ENCODE data around the gene UTP15. TPM values are rescaled to one million over a fixed set of nuclear protein-coding genes. Genes with fewer than 3 reads are reported as not detected.

Gene UTP15, protein sequence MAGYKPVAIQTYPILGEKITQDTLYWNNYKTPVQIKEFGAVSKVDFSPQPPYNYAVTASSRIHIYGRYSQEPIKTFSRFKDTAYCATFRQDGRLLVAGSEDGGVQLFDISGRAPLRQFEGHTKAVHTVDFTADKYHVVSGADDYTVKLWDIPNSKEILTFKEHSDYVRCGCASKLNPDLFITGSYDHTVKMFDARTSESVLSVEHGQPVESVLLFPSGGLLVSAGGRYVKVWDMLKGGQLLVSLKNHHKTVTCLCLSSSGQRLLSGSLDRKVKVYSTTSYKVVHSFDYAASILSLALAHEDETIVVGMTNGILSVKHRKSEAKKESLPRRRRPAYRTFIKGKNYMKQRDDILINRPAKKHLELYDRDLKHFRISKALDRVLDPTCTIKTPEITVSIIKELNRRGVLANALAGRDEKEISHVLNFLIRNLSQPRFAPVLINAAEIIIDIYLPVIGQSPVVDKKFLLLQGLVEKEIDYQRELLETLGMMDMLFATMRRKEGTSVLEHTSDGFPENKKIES
- total RNA-seq (2022; extraction: Qiagen RNA extraction; ENCODE audit: low read depth), result 17.8 to 21.7 TPM (median 20.6 TPM) in 5 replicates

DNA sequence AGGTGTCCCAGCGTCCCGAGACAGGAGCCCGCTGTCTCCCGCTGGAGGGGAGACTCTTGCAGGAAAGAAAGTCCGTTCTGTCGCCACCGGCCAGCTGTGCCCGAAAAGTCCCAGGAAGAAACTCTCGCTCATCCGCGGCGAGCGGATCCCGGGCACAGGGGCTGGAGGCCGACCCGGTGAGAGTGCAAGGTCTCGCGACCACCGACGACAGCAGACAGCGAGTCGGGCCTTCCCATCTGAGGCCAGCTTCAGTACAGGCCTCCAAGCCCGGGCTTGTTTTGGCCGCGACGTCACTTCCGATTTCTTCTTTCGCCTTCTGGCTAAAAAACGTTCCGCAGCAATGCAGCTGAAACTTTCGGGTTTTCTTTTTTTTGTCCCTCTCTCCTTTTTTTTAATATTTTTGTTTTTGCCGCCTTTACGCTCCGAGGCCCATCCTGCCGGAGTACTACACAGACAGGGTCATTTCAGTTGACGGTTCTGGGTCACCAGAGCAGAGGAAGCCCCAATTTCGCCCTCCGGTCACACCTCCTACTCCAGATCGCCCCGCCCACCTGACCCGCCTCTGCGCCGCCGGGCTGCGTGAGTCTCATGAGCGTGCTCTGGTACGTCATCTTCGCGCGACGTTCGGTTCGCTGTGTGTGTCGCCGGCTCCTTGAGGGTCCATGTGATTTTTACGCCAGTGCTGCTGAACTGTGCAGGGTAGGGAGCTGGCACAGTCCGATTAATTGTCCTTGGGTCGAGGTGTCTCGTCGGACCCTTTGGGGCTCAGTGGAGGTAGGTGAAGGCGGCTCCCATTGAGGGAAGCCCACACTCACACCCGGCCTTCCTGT is at the start of gene UTP15, which contains the start of gene ANKRA2:
Gene UTP15 (plus strand): TSS at position 605 of the 830 bp plus-strand sequence. CDS start 1,602 bp downstream, outside the sequence.
Gene ANKRA2 (minus strand): TSS at position 501 of the 830 bp plus-strand sequence. CDS start 2,758 bp downstream, outside the sequence.

DNA sequence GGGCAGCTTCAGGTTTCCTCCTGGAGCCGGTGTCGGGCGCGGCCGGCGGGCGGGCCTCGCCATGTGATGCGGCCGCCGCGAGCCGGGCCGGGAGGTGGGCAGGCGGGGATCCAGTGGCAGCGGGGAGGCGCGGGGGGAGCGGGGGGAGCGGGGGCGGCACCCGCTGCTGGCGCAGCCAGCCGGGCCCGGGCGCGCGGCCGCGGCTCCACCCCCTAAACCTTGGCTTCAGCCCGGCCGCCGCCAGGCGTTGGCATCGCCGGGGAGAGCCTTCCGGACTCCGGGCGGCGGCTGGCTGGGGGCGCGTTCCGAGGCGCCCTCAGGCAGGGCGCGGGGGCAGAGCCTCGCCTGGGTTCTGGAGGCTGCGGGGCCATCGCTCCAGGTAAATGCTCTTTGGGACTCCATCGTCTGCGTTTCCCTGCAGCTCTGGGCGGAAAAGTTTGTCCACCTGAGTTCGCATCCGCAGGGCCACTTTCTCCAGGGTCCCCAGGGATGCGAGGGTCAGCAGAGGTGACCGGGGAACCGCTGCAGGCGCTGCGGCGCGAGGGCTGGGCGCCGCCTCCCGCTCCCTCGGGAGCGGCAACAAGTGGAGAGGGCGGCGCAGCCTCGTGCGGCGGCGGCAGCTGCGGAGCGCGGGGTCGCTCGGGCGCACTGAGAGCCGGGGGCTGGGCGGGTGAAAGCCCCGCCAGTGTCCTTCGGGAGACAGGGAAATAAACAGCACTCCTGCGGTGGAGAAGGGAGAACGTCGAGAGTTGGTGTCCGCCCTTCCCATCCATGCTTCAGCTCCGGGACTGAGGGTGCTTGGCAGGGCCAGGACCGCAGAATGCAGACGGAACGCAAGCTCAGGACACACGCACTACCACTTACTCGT is 60.6 kb downstream of the UTP15 start, which contains the start of gene ARHGEF28:
Gene ARHGEF28 (plus strand): TSS at position 253 of the 868 bp plus-strand sequence. CDS start 58,656 bp downstream, outside the sequence.

Other genes with a start within 250 kb of the UTP15 start
- 14.7 to 22.1 TPM (median 19.3 TPM) in 5 replicates for gene FOXD1, start 117.0 kb upstream of the UTP15 start, total RNA-seq (2022; extraction: Qiagen RNA extraction; ENCODE audit: low read depth)
- 1,066 to 1,173 TPM (median 1,102 TPM) in 5 replicates for gene BTF3, start 67.3 kb upstream of the UTP15 start, total RNA-seq (2022; extraction: Qiagen RNA extraction; ENCODE audit: low read depth)
- 6.7 to 11.8 TPM (median 11.4 TPM) in 5 replicates for gene ANKRA2, start 104 bp upstream of the UTP15 start, total RNA-seq (2022; extraction: Qiagen RNA extraction; ENCODE audit: low read depth)
- 10.2 to 12.3 TPM (median 11.9 TPM) in 5 replicates for gene ARHGEF28, start 60.5 kb downstream of the UTP15 start, total RNA-seq (2022; extraction: Qiagen RNA extraction; ENCODE audit: low read depth)

All from A549 treated with GW870086 at 1 μM for 4 hours (cell line).